GM12878 (cell line): ENCODE measurements around the gene GABRB3. TPM values are rescaled to one million over a fixed set of nuclear protein-coding genes. Genes with fewer than 3 reads are reported as not detected.

Experiments used
- ATAC-seq: fragments of 200-7000 bp; cut with Tn5 transposase; 3 replicates; pipeline ENCODE4 v1.9.1; 2020; ENCODE audit warnings: mild to moderate bottlenecking, moderate library complexity
- BruUV-seq: library from RNA; stranded (reverse); fragments of 400-500 nt; replicated peaks from 2 replicates; lab custom pipeline; 2021; lab: Mats Ljungman, UMichigan
- CTCF ChIA-PET: fragments of 300-600 bp; sonication (Branson Sonifier 250); formaldehyde crosslinking; extraction: SDS; loops from one replicate; lab custom pipeline; 2021; ENCODE audit warnings: inconsistent platforms; lab: Yijun Ruan, JAX
- POLR2A ChIA-PET: fragments of 350-600 bp; formaldehyde crosslinking; extraction: SDS; loops from one replicate; lab custom pipeline; 2021; ENCODE audit warnings: inconsistent platforms; lab: Charles Lee
- RAD21 ChIA-PET: fragments of 300-600 bp; sonication (Branson Sonifier 250); formaldehyde crosslinking; loops from one replicate; lab custom pipeline; 2023; ENCODE audit warnings: antibody characterized with exemption; ENCODE audit not compliant: unreplicated experiment; lab: Charles Lee
- SMC1A ChIA-PET: fragments of 300-600 bp; sonication (Branson Sonifier 250); formaldehyde crosslinking; loops from one replicate; lab custom pipeline; 2023; ENCODE audit not compliant: unreplicated experiment, uncharacterized antibody; lab: Charles Lee
- DNase-seq: peaks from one replicate; pipeline ENCODE4 v3.0.0-alpha.2; 2011; ENCODE audit warnings: low read depth, low spot score
- FAIRE-seq: peaks from 3 replicates; lab custom pipeline; 2011; peaks lifted over from hg19 to GRCh38; lab: Jason Lieb, UNC
- H2AFZ ChIP-seq: 2 replicates; pipeline ENCODE4 v1.6.0; 2011; ENCODE audit warnings: low read depth, low read length, control low read depth; ENCODE audit not compliant: control insufficient read depth
- H3K27ac ChIP-seq: 2 replicates; pipeline ENCODE4 v1.5.1; 2011; ENCODE audit warnings: control low read depth; ENCODE audit not compliant: control insufficient read depth, insufficient read depth
- H3K27me3 ChIP-seq, 2 experiments: replicated peaks in 1 of 2; 2 replicates each; pipeline versions ENCODE4 v1.6.0 to v1.6.1; 2011; ENCODE audit warnings: low read length in 1 of 2; ENCODE audit not compliant: control insufficient read depth in 2 of 2, insufficient read depth in 2 of 2
- H3K36me3 ChIP-seq, 2 experiments: 2 replicates each; pipeline ENCODE4 v1.5.1; 2011; ENCODE audit warnings: low read length in 1 of 2; ENCODE audit not compliant: control insufficient read depth in 2 of 2, insufficient read depth in 2 of 2
- H3K4me1 ChIP-seq: 2 replicates; pipeline ENCODE4 v1.6.1; 2011; ENCODE audit warnings: mild to moderate bottlenecking, low read length, moderate library complexity, mixed read lengths; ENCODE audit not compliant: control insufficient read depth, insufficient read depth
- H3K4me2 ChIP-seq: 2 replicates; pipeline ENCODE4 v1.6.0; 2011; ENCODE audit warnings: control low read depth; ENCODE audit not compliant: control insufficient read depth, insufficient read depth
- H3K4me3 ChIP-seq: fragments of 200-600 bp; sonication (generic); 2 replicates; pipeline ENCODE4 v1.5.1; 2016
- H3K79me2 ChIP-seq: 2 replicates; pipeline ENCODE4 v1.6.0; 2011; ENCODE audit warnings: low read length; ENCODE audit not compliant: control insufficient read depth, insufficient read depth
- H3K9ac ChIP-seq: 2 replicates; pipeline ENCODE4 v1.8.0; 2011; ENCODE audit warnings: low read length, control low read depth, mixed read lengths; ENCODE audit not compliant: control insufficient read depth, insufficient read depth
- H3K9me3 ChIP-seq: replicated peaks from 3 replicates; pipeline ENCODE4 v1.5.1; 2011; ENCODE audit warnings: mild to moderate bottlenecking, low read length; ENCODE audit not compliant: control insufficient read depth, insufficient read depth
- H4K20me1 ChIP-seq: 2 replicates; pipeline ENCODE4 v1.6.0; 2011; ENCODE audit not compliant: control insufficient read depth, insufficient read depth
- CHD1 ChIP-seq: IDR thresholded peaks from 2 replicates; pipeline ENCODE4 v1.6.1; 2012; ENCODE audit warnings: low read depth, low read length, improper control_type of control experiment
- DPF2 ChIP-seq: fragments of 450-650 bp; IDR thresholded peaks from 2 replicates; pipeline ENCODE4 v1.6.1; 2017; ENCODE audit warnings: mild to moderate bottlenecking
- POU2F2 ChIP-seq: IDR thresholded peaks from 3 replicates; pipeline ENCODE4 v1.6.1; 2011; ENCODE audit warnings: low read depth, mild to moderate bottlenecking, low read length, borderline replicate concordance
- RAD21 ChIP-seq: IDR thresholded peaks from 2 replicates; pipeline ENCODE4 v1.6.1; 2011; ENCODE audit warnings: mild to moderate bottlenecking, low read depth, low read length, moderate library complexity; ENCODE audit not compliant: insufficient read depth
- RBBP5 ChIP-seq: fragments of 200-600 bp; sonication (generic); conservative IDR thresholded peaks from 2 replicates; pipeline ENCODE4 v1.6.1; 2016
- SREBF2 ChIP-seq: IDR thresholded peaks from 2 replicates; pipeline ENCODE4 v1.6.1; 2012; ENCODE audit warnings: mild to moderate bottlenecking, low read length
- SRF ChIP-seq, 2 experiments: IDR thresholded peaks; 2 replicates each; pipeline ENCODE4 v1.6.1; 2011; ENCODE audit warnings: low read depth in 2 of 2, low read length in 2 of 2, mild to moderate bottlenecking in 1 of 2, moderate library complexity in 1 of 2
- YBX1 ChIP-seq: fragments of 450-650 bp; IDR thresholded peaks from 2 replicates; pipeline ENCODE4 v1.6.1; 2016; ENCODE audit warnings: antibody characterized with exemption
- ZNF687 ChIP-seq: fragments of 450-650 bp; IDR thresholded peaks from 2 replicates; pipeline ENCODE4 v1.6.1; 2017; ENCODE audit warnings: mild to moderate bottlenecking, moderate library complexity
- in situ Hi-C: fragments of 300-500 bp; cut with MboI; formaldehyde crosslinking; loops from 9 replicates; pipeline ENCODE4 v1.14.3; 2018; ENCODE audit warnings: mixed read lengths
- intact Hi-C: fragments of 100-400 bp; cut with micrococcal nuclease; formaldehyde crosslinking; loops from one replicate; pipeline ENCODE4 v1.14.2; 2022; ENCODE audit not compliant: unreplicated experiment
- polyA plus RNA-seq, 11 experiments: library from polyadenylated mRNA; depleted of rRNA in 4 of 11; unstranded in 6 of 11; stranded (reverse) in 5 of 11; fragments of >200 nt; fragmentation: Nextera tagmentation in 4 of 11; fragmentation: Illumina TruSeq in 1 of 11; extraction: Ambion mirVana in 4 of 11; extraction: Trizol in 1 of 11; gene quantifications; 1 replicate in 1 of 11; 2 replicates in 10 of 11; pipeline versions ENCODE4 v1.2.1 to v1.2.3, GENCODE V29; 2011 to 2016; ENCODE audit warnings: inconsistent platforms in 2 of 11, missing spikeins in 2 of 11, low read depth in 1 of 11
- total RNA-seq, 4 experiments: library from RNA; depleted of rRNA in 3 of 4; stranded (reverse); fragments of >200 nt in 3 of 4; fragmentation: Illumina TruSeq in 1 of 4; extraction: Trizol in 1 of 4; gene quantifications; 2 replicates each; pipeline versions ENCODE4 v1.2.1 to v1.2.3, GENCODE V29; 2013 to 2021
- TF ChIP-seq, protein P1 (sequence below): IDR thresholded peaks from 2 replicates; pipeline ENCODE4 v1.6.1; 2012; ENCODE audit warnings: low read length, inconsistent platforms
- TF ChIP-seq, protein P2 (sequence below): fragments of 150-350 bp; IDR thresholded peaks from 2 replicates; pipeline ENCODE4 v1.6.1; 2016; ENCODE audit warnings: low read depth, low read length

GABRB3 gene
- total and polyA plus RNA-seq, 10 of the 15 experiments (the other 5 are each of a cell fraction or from before 2014, with no cell fraction given): 0.05 to 0.08 (median 0.05) TPM; not detected in 7

DNA sequence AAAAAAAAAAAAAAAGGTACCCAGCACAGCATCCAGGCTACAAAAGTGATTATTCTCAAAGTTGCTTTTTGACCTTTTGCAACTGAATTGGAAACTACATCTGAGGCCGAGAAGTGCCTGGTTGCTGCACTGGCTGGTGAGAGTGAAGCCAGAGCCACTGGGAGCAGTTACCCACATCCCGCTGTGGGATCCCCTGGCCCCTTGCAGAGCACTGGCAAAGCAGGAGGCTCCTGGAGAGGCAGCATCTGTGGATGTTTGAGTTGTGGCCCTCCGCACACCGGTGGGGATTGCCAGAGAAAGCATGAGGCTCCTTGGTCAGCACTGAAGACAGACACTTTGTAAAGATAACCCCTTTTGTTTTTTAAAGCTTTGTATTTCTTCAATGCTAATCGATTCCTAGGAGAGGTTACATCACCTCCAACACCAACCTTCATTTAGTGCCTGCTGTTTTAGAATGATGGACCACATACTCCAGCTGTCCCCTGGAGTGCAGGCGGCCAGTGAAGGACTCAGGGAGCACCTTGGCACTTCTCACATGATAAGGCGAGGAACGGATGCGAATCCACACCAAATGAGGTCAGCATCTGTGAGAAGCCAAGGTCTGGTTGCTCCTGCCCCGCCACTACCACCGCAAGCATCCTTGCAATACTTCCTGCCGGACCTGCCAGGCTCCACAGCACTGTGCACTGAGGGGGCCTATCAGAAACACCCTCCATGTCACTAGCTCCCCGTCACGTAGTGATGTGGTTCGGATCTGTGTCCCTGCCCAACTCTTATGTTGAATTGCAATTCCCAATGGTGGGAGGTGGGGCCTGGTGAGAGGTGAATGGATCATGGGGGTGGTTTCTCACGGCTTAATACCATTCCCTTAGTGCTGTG is 256.5 kb downstream of the GABRB3 start (continued):
- TF ChIP-seq RBBP5 (no peak), POU2F2 (no peak)
- TF ChIP-seq, protein P1, sequence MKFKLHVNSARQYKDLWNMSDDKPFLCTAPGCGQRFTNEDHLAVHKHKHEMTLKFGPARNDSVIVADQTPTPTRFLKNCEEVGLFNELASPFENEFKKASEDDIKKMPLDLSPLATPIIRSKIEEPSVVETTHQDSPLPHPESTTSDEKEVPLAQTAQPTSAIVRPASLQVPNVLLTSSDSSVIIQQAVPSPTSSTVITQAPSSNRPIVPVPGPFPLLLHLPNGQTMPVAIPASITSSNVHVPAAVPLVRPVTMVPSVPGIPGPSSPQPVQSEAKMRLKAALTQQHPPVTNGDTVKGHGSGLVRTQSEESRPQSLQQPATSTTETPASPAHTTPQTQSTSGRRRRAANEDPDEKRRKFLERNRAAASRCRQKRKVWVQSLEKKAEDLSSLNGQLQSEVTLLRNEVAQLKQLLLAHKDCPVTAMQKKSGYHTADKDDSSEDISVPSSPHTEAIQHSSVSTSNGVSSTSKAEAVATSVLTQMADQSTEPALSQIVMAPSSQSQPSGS: no peak
- TF ChIP-seq, protein P2, sequence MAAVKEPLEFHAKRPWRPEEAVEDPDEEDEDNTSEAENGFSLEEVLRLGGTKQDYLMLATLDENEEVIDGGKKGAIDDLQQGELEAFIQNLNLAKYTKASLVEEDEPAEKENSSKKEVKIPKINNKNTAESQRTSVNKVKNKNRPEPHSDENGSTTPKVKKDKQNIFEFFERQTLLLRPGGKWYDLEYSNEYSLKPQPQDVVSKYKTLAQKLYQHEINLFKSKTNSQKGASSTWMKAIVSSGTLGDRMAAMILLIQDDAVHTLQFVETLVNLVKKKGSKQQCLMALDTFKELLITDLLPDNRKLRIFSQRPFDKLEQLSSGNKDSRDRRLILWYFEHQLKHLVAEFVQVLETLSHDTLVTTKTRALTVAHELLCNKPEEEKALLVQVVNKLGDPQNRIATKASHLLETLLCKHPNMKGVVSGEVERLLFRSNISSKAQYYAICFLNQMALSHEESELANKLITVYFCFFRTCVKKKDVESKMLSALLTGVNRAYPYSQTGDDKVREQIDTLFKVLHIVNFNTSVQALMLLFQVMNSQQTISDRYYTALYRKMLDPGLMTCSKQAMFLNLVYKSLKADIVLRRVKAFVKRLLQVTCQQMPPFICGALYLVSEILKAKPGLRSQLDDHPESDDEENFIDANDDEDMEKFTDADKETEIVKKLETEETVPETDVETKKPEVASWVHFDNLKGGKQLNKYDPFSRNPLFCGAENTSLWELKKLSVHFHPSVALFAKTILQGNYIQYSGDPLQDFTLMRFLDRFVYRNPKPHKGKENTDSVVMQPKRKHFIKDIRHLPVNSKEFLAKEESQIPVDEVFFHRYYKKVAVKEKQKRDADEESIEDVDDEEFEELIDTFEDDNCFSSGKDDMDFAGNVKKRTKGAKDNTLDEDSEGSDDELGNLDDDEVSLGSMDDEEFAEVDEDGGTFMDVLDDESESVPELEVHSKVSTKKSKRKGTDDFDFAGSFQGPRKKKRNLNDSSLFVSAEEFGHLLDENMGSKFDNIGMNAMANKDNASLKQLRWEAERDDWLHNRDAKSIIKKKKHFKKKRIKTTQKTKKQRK: no peak

DNA sequence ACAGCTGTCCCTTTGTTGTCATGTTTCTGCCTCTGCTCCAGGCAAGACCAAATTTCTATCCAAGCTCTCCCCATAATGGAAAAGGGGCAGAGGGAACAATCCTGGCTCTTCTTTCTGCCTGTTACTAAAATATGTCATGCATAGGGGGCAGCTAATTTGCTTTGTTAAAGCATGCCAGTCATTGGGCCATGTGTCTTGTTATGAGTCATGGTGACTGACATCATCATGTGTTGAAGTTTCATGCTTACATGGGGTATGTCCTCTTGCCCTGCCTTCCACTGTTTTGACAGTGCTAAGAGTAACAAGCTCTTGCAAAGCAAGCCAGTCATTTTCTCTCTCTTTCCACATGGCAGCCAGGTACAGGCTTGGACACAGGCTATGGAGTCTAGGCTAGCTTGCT is 268.9 kb downstream of the GABRB3 start:
- no peaks in the 10 kb centered on the region for H3K79me2 ChIP-seq
- no peak overlapping the region for H2AFZ ChIP-seq
- no peaks in the 10 kb centered on the region for H3K36me3 ChIP-seq
- ATAC-seq (no peak), FAIRE-seq (no peak), DNase-seq (no peak)
- CTCF ChIA-PET: no interaction called here
- in situ Hi-C loops (no loop called here), intact Hi-C loops (no loop called here)
- H3K4me2 ChIP-seq: no peak overlapping the region
- no peaks in the 10 kb centered on the region; the same call in 2 of the 3 replicates for H3K9me3 ChIP-seq
- no peaks in the 10 kb centered on the region for H4K20me1 ChIP-seq
- H3K9ac ChIP-seq: no peak overlapping the region
- no peak overlapping the region for H3K27ac ChIP-seq
- BruUV-seq: no TSS peak
- RAD21 ChIA-PET: no interaction called here
- no peaks in the 10 kb centered on the region for H3K27me3 ChIP-seq
- SMC1A ChIA-PET: no interaction called here
- POLR2A ChIA-PET: no interaction called here
- no peak overlapping the region for H3K4me3 ChIP-seq
- no peaks in the 10 kb centered on the region for H3K4me1 ChIP-seq
- TF ChIP-seq ZNF687 (no peak), CHD1 (no peak), RAD21 (no peak), SREBF2 (no peak), SRF (IDR thresholded peaks at IDR 0.05; ENCODE audit: low read depth in 2 of 2, low read length in 2 of 2) (no peak), YBX1 (no peak), DPF2 (no peak)
